Mesothelial cell of epicardium (in vitro differentiated cells): Measurements from ENCODE around the gene SYCN. TPM values are rescaled to one million over a fixed set of nuclear protein-coding genes. Genes with fewer than 3 reads are reported as not detected.

Experiments used
- DNase-seq, 2 experiments: peaks; one replicate each; pipeline ENCODE4 v3.0.0; 2021; ENCODE audit warnings: low spot score in 2 of 2; ENCODE audit not compliant: unreplicated experiment in 2 of 2
- H3K27ac Mint-ChIP-seq: 2 replicates; pipeline ENCODE4 v1.8.0; 2021; ENCODE audit warnings: mixed read lengths
- H3K27me3 Mint-ChIP-seq: 2 replicates; pipeline ENCODE4 v1.8.0; 2021; ENCODE audit warnings: low read depth, mixed read lengths
- H3K36me3 Mint-ChIP-seq: 2 replicates; pipeline ENCODE4 v1.8.0; 2021; ENCODE audit warnings: mixed read lengths
- H3K4me1 Mint-ChIP-seq: 2 replicates; pipeline ENCODE4 v1.8.0; 2021; ENCODE audit warnings: mixed read lengths
- H3K4me3 Mint-ChIP-seq: 2 replicates; pipeline ENCODE4 v1.8.0; 2021; ENCODE audit warnings: mild to moderate bottlenecking, moderate library complexity, mixed read lengths
- H3K9me3 Mint-ChIP-seq: 2 replicates; pipeline ENCODE4 v1.8.0; 2021; ENCODE audit warnings: mixed read lengths
- total RNA-seq: library from RNA; stranded (reverse); gene quantifications from 3 replicates; pipeline ENCODE4 v1.2.1, GENCODE V29; 2021
- TF ChIP-seq, protein P1 (sequence below): fragments of 200-600 bp; sonication (generic); IDR thresholded peaks from one replicate; pipeline ENCODE4 v1.5.0; 2021; ENCODE audit warnings: antibody characterized with exemption; ENCODE audit not compliant: unreplicated experiment

Gene SYCN
- total RNA-seq, 1 donor from 2014 or later: not detected

DNA sequence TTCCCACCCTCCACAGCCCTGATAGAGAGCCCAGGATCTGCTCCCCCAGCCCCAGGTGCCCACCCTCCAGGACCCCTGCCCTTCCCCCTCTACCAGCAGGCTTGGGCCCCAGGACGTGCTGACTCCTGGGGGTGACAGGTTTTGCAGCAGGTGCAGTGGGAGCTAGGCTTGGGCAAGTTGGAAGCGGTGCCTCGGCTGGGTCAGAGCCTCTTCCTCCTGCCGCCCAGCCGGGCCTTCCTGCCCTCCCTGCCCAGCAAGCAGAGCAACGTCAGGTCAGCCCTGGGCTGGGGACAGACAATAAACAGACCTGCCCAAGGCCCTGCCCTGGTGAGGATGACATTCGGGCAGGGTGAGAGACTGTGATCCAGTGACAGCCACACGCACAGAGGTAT lies 16.5 kb downstream of the SYCN start:
- H3K4me1 Mint-ChIP-seq: peaks cover 3% of the 10 kb centered on the region
- peaks cover 6% of the 10 kb centered on the region for H3K9me3 Mint-ChIP-seq
- TF ChIP-seq, protein P1, sequence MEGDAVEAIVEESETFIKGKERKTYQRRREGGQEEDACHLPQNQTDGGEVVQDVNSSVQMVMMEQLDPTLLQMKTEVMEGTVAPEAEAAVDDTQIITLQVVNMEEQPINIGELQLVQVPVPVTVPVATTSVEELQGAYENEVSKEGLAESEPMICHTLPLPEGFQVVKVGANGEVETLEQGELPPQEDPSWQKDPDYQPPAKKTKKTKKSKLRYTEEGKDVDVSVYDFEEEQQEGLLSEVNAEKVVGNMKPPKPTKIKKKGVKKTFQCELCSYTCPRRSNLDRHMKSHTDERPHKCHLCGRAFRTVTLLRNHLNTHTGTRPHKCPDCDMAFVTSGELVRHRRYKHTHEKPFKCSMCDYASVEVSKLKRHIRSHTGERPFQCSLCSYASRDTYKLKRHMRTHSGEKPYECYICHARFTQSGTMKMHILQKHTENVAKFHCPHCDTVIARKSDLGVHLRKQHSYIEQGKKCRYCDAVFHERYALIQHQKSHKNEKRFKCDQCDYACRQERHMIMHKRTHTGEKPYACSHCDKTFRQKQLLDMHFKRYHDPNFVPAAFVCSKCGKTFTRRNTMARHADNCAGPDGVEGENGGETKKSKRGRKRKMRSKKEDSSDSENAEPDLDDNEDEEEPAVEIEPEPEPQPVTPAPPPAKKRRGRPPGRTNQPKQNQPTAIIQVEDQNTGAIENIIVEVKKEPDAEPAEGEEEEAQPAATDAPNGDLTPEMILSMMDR: peak; percentile 24
- no peak overlapping the region for H3K4me3 Mint-ChIP-seq
- H3K27me3 Mint-ChIP-seq: no peaks in the 10 kb centered on the region
- H3K36me3 Mint-ChIP-seq: peaks cover 12% of the 10 kb centered on the region
- H3K27ac Mint-ChIP-seq: no peak overlapping the region
- DNase-seq: no peak

DNA sequence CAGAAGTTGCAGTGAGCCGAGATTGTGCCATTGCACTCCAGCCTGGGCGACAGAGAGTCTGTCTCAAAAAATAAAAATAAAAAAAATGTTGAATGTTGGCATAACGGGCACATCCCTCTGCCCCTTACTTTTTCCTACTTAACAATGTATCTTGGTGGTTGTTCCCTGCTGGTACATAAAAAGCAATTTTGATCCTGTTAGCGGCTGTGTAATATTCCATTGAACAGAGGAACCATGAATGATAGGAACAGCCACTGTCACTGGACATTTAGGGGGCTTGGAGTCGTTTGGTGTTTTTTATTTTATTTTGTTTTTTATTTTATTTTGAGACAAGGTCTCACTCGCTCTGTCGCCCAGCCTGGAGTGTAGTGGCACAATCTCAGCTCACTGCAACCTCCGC lies 17.7 kb downstream of the SYCN start:
- TF ChIP-seq, protein P1: no peak
- Mint-ChIP-seq H3K27ac (no peak overlapping the region), H3K36me3 (peaks cover 16% of the 10 kb centered on the region), H3K9me3 (peaks cover 6% of the 10 kb centered on the region), H3K4me1 (peaks cover 3% of the 10 kb centered on the region), H3K27me3 (no peaks in the 10 kb centered on the region), H3K4me3 (no peak overlapping the region)
- DNase-seq: no peak

DNA sequence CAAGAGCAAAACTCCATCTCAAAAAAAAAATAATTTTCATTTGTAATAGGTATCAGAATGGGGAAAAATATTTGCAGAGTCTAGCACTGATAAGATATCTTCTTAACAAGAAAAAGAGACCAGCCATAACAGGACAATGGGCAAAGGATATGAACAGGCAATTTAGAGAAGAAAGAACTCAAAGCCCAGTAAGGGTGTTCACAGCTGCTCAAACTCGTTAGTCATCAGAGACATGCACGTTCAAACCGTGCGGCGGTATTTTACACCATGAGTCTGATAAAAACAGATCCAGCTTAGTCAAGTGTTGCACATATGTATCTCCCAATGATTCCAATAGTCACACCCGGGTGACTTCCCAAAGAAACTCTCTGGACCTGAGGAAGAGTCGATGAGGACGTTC lies 21.0 kb downstream of the SYCN start:
- H3K36me3 Mint-ChIP-seq: peaks cover 27% of the 10 kb centered on the region
- peaks cover 6% of the 10 kb centered on the region for H3K9me3 Mint-ChIP-seq
- peak in 1 of 2 experiments; percentile 13 for DNase-seq
- H3K4me1 Mint-ChIP-seq: peaks cover 3% of the 10 kb centered on the region
- TF ChIP-seq, protein P1: no peak
- H3K4me3 Mint-ChIP-seq: no peak overlapping the region
- H3K27ac Mint-ChIP-seq: peak overlapping the region; percentile 7
- no peaks in the 10 kb centered on the region for H3K27me3 Mint-ChIP-seq

DNA sequence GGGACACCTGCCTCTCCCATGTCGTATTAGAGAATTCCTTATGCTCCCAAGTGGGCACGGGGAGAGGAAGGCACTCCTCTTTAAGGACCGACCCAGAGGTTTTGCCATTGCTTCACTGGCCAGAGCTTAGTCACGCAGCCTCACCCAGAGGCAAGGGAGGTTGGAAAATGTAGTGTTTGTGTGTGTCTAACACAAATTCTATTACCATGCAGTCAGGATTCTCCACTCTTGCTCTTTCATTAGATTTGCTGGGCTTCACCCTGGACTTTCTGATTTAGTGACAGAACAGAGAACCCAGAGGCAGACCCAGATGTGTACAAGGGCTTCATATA lies 21.9 kb downstream of the SYCN start:
- peaks cover 29% of the 10 kb centered on the region for H3K36me3 Mint-ChIP-seq
- DNase-seq: no peak
- no peaks in the 10 kb centered on the region for H3K27me3 Mint-ChIP-seq
- H3K9me3 Mint-ChIP-seq: peaks cover 6% of the 10 kb centered on the region
- TF ChIP-seq, protein P1: no peak
- no peak overlapping the region for H3K4me3 Mint-ChIP-seq
- peak overlapping the region; percentile 73 for H3K27ac Mint-ChIP-seq
- peaks cover under 1% of the 10 kb centered on the region for H3K4me1 Mint-ChIP-seq

DNA sequence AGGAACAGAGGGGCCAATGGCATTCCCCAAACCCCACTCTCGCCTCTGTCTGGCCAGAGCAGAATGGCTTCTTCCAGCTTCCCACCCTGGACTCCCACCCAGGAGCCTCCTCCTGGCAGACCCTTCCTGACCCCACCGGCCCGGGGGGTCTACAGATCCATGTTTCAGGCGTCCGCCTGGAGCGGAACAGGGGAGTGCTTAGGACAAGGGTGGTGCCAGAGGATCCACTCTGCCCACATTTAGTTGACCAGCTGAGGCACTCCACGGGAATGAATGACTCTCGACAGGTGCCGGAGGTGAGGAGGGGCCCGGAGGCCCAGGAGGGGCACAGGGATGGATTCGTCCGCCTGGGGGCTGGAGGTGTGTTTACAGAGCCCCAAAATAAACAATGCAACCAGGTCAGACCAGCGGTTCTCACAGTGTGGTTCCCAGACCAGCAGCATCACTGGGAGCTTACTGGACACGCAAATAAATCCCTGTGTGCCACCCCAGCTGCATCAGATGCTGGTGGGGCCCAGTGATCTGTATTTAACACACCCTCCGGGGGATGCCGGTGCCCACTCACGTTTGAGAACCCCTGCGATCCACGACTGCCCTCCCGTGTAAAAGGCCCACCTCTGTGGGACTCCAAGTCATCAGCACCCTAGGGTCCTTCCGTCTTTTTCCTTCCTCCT lies 22.4 kb downstream of the SYCN start:
- DNase-seq: no peak
- TF ChIP-seq, protein P1: no peak
- Mint-ChIP-seq H3K4me1 (no peaks in the 10 kb centered on the region), H3K27ac (peak overlapping the region; percentile 73), H3K27me3 (no peaks in the 10 kb centered on the region), H3K4me3 (no peak overlapping the region), H3K9me3 (peaks cover 6% of the 10 kb centered on the region), H3K36me3 (peaks cover 29% of the 10 kb centered on the region)

DNA sequence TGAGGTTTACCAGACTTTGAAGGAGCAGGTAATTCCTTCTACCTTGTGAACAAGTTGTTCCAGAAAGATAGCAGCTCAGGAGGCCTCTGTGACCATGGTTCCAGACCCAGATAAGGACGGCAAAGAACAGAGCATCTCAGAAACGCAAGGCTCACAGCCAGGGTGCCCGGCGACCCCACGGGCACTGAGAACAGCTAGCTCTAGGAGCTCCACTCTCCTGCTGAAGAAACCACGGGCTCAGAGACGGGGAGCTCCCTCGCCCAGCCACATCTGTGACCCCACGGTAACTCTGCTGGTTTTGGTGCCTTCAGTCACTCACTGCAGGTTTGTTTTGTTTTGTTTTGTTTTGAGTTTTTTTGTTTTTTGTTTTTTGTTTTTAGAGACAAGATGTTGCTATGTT lies 23.3 kb downstream of the SYCN start:
- no peak for DNase-seq
- Mint-ChIP-seq H3K36me3 (peaks cover 29% of the 10 kb centered on the region), H3K9me3 (peaks cover 6% of the 10 kb centered on the region), H3K27ac (no peak overlapping the region), H3K4me1 (peaks cover 1% of the 10 kb centered on the region), H3K4me3 (no peak overlapping the region), H3K27me3 (no peaks in the 10 kb centered on the region)
- TF ChIP-seq, protein P1: no peak
